SU-DHL-6 (cell line): Measurements from ENCODE around the gene BRD9.

Experiments
- H2AFZ ChIP-seq: fragments of 200-600 bp; sonication (generic); 2 replicates; pipeline ENCODE4 v1.6.1; 2014; ENCODE audit warnings: low read depth, mild to moderate bottlenecking, moderate library complexity, mixed read lengths, antibody characterized with exemption, low read length; ENCODE audit not compliant: severe bottlenecking
- H3F3A ChIP-seq: fragments of 200-600 bp; shearing (Covaris generic); 2 replicates; pipeline ENCODE4 v1.6.0; 2016; ENCODE audit warnings: antibody characterized with exemption, mild to moderate bottlenecking; ENCODE audit not compliant: insufficient read depth
- H3K27ac ChIP-seq: fragments of 200-600 bp; sonication (generic); 2 replicates; pipeline ENCODE4 v1.5.1; 2016; ENCODE audit warnings: low read depth, mild to moderate bottlenecking, low read length, moderate library complexity, mixed read lengths
- H3K27me3 ChIP-seq: fragments of 200-600 bp; sonication (generic), shearing (Covaris generic); 2 replicates; pipeline ENCODE4 v1.6.0; 2014; ENCODE audit warnings: mild to moderate bottlenecking, low read length
- H3K36me3 ChIP-seq: fragments of 200-600 bp; sonication (generic); 2 replicates; pipeline ENCODE4 v1.6.1; 2014; ENCODE audit warnings: mild to moderate bottlenecking, low read length, mixed read lengths
- H3K4me2 ChIP-seq: fragments of 300-600, 200-600 bp; shearing (Covaris generic), sonication (generic); 2 replicates; pipeline ENCODE4 v1.6.0; 2014; ENCODE audit warnings: low read length, low read depth, mild to moderate bottlenecking; ENCODE audit not compliant: poor library complexity, severe bottlenecking
- H3K4me3 ChIP-seq: fragments of 200-600 bp; sonication (generic); 2 replicates; pipeline ENCODE4 v1.5.1; 2014; ENCODE audit warnings: antibody characterized with exemption, low read length, mild to moderate bottlenecking, mixed read lengths; ENCODE audit not compliant: insufficient read depth, poor library complexity, severe bottlenecking
- H3K79me2 ChIP-seq: fragments of 200-600 bp; sonication (generic); 2 replicates; pipeline ENCODE4 v1.6.1; 2014; ENCODE audit warnings: mild to moderate bottlenecking, low read length, moderate library complexity; ENCODE audit not compliant: insufficient read depth
- H3K9ac ChIP-seq: fragments of 200-600 bp; sonication (generic); 2 replicates; pipeline ENCODE4 v1.7.0; 2014; ENCODE audit warnings: mild to moderate bottlenecking, low read length
- H3K9me2 ChIP-seq: fragments of 200-600 bp; sonication (generic); replicated peaks from 2 replicates; pipeline ENCODE4 v1.6.1; 2014; ENCODE audit warnings: low read length; ENCODE audit not compliant: insufficient read depth
- H3K9me3 ChIP-seq: fragments of 200-600 bp; sonication (generic); 2 replicates; pipeline ENCODE4 v1.6.1; 2014; ENCODE audit warnings: low read length, mixed read lengths; ENCODE audit not compliant: insufficient read depth
- H4K20me1 ChIP-seq: fragments of 200-600 bp; sonication (generic); 2 replicates; pipeline ENCODE4 v1.6.1; 2014; ENCODE audit warnings: low read depth, mild to moderate bottlenecking, antibody characterized with exemption, low read length, moderate library complexity, mixed read lengths
- CTCF ChIP-seq: fragments of 200-600 bp; sonication (generic); IDR thresholded peaks from one replicate; pipeline ENCODE4 v1.5.1; 2017; ENCODE audit warnings: antibody characterized with exemption, mild to moderate bottlenecking, low read length, moderate library complexity; ENCODE audit not compliant: insufficient read depth, poor library complexity, severe bottlenecking
- EZH2phosphoT487 ChIP-seq: fragments of 200-600 bp; sonication (generic), shearing (Covaris generic); conservative IDR thresholded peaks from 2 replicates; pipeline ENCODE4 v1.6.1; 2018; ENCODE audit warnings: mild to moderate bottlenecking, antibody characterized with exemption, low read length, moderate library complexity, mixed read lengths

BRD9 gene

GRCh38 chr5:911601-912000 is 19.0 kb upstream of the BRD9 start:
- Histone ChIP-seq H3K27me3 (no peaks in the 10 kb centered on the region), H3K79me2 (no peaks in the 10 kb centered on the region), H3F3A (no peaks in the 10 kb centered on the region), H3K9me2 (no peaks in the 10 kb centered on the region), H3K9ac (no peak overlapping the region), H3K4me2 (no peak overlapping the region), H3K27ac (no peak overlapping the region), H2AFZ (no peak overlapping the region), H3K36me3 (no peaks in the 10 kb centered on the region), H3K9me3 (no peaks in the 10 kb centered on the region), H4K20me1 (no peaks in the 10 kb centered on the region), H3K4me3 (no peak overlapping the region)
- TF ChIP-seq CTCF = no peak
- TF ChIP-seq EZH2phosphoT487 = no peak

GRCh38 chr5:910769-911160 is 18.2 kb upstream of the BRD9 start:
- Histone ChIP-seq H3K9ac (no peak overlapping the region), H3K36me3 (0 out of 2 replicates have a peak, but pooled peaks cover 4% of the 10 kb centered on the region), H3K4me2 (no peak overlapping the region), H3K4me3 (no peak overlapping the region), H4K20me1 (no peaks in the 10 kb centered on the region), H3K9me2 (no peaks in the 10 kb centered on the region), H3K27me3 (no peaks in the 10 kb centered on the region), H3K27ac (no peak overlapping the region), H3K79me2 (no peaks in the 10 kb centered on the region), H3K9me3 (no peaks in the 10 kb centered on the region), H2AFZ (no peak overlapping the region), H3F3A (no peaks in the 10 kb centered on the region)
- TF ChIP-seq CTCF (no peak), EZH2phosphoT487 (no peak)

- Histone ChIP-seq H3K27ac (no peak overlapping the region), H4K20me1 (no peaks in the 10 kb centered on the region), H3K9me2 (no peaks in the 10 kb centered on the region), H3K27me3 (no peaks in the 10 kb centered on the region), H3K9ac (no peak overlapping the region), H3K36me3 (0 out of 2 replicates have a peak, but pooled peaks cover 4% of the 10 kb centered on the region), H3K4me2 (no peak overlapping the region), H3K79me2 (no peaks in the 10 kb centered on the region), H2AFZ (no peak overlapping the region), H3F3A (no peaks in the 10 kb centered on the region), H3K4me3 (no peak overlapping the region), H3K9me3 (no peaks in the 10 kb centered on the region)
- no peak for TF ChIP-seq EZH2phosphoT487
- no peak for TF ChIP-seq CTCF
Measured at GRCh38 chr5:909994-910768, 17.6 kb upstream of the BRD9 start.
